Camera-type eye (tissue), 1 donor: ENCODE results near the gene LY6G6F. TPM values are rescaled to one million over a fixed set of nuclear protein-coding genes. Genes with fewer than 3 reads are reported as not detected.

Source experiments
- total RNA-seq: library from RNA; depleted of rRNA; stranded (reverse); fragments of >200 nt; gene quantifications from one replicate; pipeline ENCODE4 v1.2.3, GENCODE V29; 2014

Gene LY6G6F
- total RNA-seq, 1 donor from 2014 or later, result not detected

Other genes starting within 250 kb of the LY6G6F start
- gene MICB, start 208.7 kb upstream of the LY6G6F start, total RNA-seq, result 2.8 TPM
- gene MCCD1, start 177.9 kb upstream of the LY6G6F start, total RNA-seq, result not detected
- gene DDX39B, start 164.9 kb upstream of the LY6G6F start, total RNA-seq, result 327 TPM
- gene ATP6V1G2, start 160.3 kb upstream of the LY6G6F start, total RNA-seq, result 19.2 TPM
- 21.8 TPM for gene NFKBIL1, start 159.3 kb upstream of the LY6G6F start, total RNA-seq
- not detected for gene LTA, start 134.6 kb upstream of the LY6G6F start, total RNA-seq
- not detected for gene TNF, start 131.3 kb upstream of the LY6G6F start, total RNA-seq
- gene LTB, start 124.4 kb upstream of the LY6G6F start, total RNA-seq, result 1.4 TPM
- 11.2 TPM for gene LST1, start 120.6 kb upstream of the LY6G6F start, total RNA-seq
- gene NCR3, start 113.9 kb upstream of the LY6G6F start, total RNA-seq, result not detected
- gene AIF1, start 91.6 kb upstream of the LY6G6F start, total RNA-seq, result 10.5 TPM
- 88.1 TPM for gene PRRC2A, start 86.2 kb upstream of the LY6G6F start, total RNA-seq
- 226 TPM for gene BAG6, start 54.2 kb upstream of the LY6G6F start, total RNA-seq
- gene APOM, start 51.0 kb upstream of the LY6G6F start, total RNA-seq, result 1.0 TPM
- 19.6 TPM for gene C6orf47, start 46.1 kb upstream of the LY6G6F start, total RNA-seq
- 18.6 TPM for gene GPANK1, start 41.9 kb upstream of the LY6G6F start, total RNA-seq
- 108 TPM for gene CSNK2B, start 40.8 kb upstream of the LY6G6F start, total RNA-seq
- gene LY6G5B, start 36.9 kb upstream of the LY6G6F start, total RNA-seq, result 2.3 TPM
- 1.9 TPM for gene LY6G5C, start 25.8 kb upstream of the LY6G6F start, total RNA-seq
- 53.2 TPM for gene ABHD16A, start 3.5 kb upstream of the LY6G6F start, total RNA-seq
- not detected for gene LY6G6D, start 8.5 kb downstream of the LY6G6F start, total RNA-seq
- not detected for gene LY6G6C, start 14.9 kb downstream of the LY6G6F start, total RNA-seq
- gene MPIG6B, start 16.5 kb downstream of the LY6G6F start, total RNA-seq, result 0.55 TPM
- gene DDAH2, start 22.4 kb downstream of the LY6G6F start, total RNA-seq, result 108 TPM
- 89.1 TPM for gene CLIC1, start 29.7 kb downstream of the LY6G6F start, total RNA-seq
- gene MSH5, start 33.1 kb downstream of the LY6G6F start, total RNA-seq, result 16.5 TPM
- gene SAPCD1, start 55.8 kb downstream of the LY6G6F start, total RNA-seq, result 3.8 TPM
- 0.88 TPM for gene VWA7, start 70.5 kb downstream of the LY6G6F start, total RNA-seq
- gene VARS1, start 88.9 kb downstream of the LY6G6F start, total RNA-seq, result 43.6 TPM
- 21.4 TPM for gene LSM2, start 100.1 kb downstream of the LY6G6F start, total RNA-seq
- 4.8 TPM for gene HSPA1L, start 108.4 kb downstream of the LY6G6F start, total RNA-seq
- 744 TPM for gene HSPA1A, start 108.7 kb downstream of the LY6G6F start, total RNA-seq
- gene HSPA1B, start 120.9 kb downstream of the LY6G6F start, total RNA-seq, result 869 TPM
- 32.8 TPM for gene NEU1, start 156.0 kb downstream of the LY6G6F start, total RNA-seq
- 3.0 TPM for gene SLC44A4, start 172.1 kb downstream of the LY6G6F start, total RNA-seq
- 86.3 TPM for gene EHMT2, start 190.8 kb downstream of the LY6G6F start, total RNA-seq
- gene ZBTB12, start 195.2 kb downstream of the LY6G6F start, total RNA-seq, result 17.9 TPM
- gene C2, start 220.9 kb downstream of the LY6G6F start, total RNA-seq, result 6.2 TPM
- 14.6 TPM for gene CFB, start 239.2 kb downstream of the LY6G6F start, total RNA-seq